IPS-20b (cell line): ENCODE measurements around the gene CLASP1.
"Not testable (repeated sequence)": the region's sequence is repeated elsewhere in the genome, so short reads cannot be mapped to it uniquely, and the experiment has no call there.

Experiments
- H3K27ac ChIP-seq: one replicate; pipeline ENCODE4 v1.5.1; 2013; ENCODE audit warnings: low read length
- H3K27me3 ChIP-seq: 2 replicates; pipeline ENCODE4 v1.6.1; 2013; ENCODE audit warnings: mild to moderate bottlenecking, low read length, inconsistent platforms; ENCODE audit not compliant: insufficient read depth
- H3K36me3 ChIP-seq: 2 replicates; pipeline ENCODE4 v1.6.1; 2013; ENCODE audit warnings: low read depth, mild to moderate bottlenecking, inconsistent platforms, low read length, moderate library complexity; ENCODE audit not compliant: insufficient read depth
- H3K4me1 ChIP-seq: 2 replicates; pipeline ENCODE4 v1.6.1; 2013; ENCODE audit warnings: mild to moderate bottlenecking, control low read depth, inconsistent platforms, low read length, moderate library complexity; ENCODE audit not compliant: insufficient read depth
- H3K4me3 ChIP-seq: 2 replicates; pipeline ENCODE4 v1.5.1; 2013; ENCODE audit warnings: mild to moderate bottlenecking, low read length, inconsistent platforms
- H3K9ac ChIP-seq: 2 replicates; pipeline ENCODE4 v1.6.1; 2013; ENCODE audit warnings: low read depth, mild to moderate bottlenecking, inconsistent platforms, low read length, moderate library complexity
- H3K9me3 ChIP-seq: 2 replicates; pipeline ENCODE4 v1.6.1; 2013; ENCODE audit warnings: mild to moderate bottlenecking, low read depth, low read length, inconsistent platforms; ENCODE audit not compliant: insufficient read depth

Gene CLASP1

DNA sequence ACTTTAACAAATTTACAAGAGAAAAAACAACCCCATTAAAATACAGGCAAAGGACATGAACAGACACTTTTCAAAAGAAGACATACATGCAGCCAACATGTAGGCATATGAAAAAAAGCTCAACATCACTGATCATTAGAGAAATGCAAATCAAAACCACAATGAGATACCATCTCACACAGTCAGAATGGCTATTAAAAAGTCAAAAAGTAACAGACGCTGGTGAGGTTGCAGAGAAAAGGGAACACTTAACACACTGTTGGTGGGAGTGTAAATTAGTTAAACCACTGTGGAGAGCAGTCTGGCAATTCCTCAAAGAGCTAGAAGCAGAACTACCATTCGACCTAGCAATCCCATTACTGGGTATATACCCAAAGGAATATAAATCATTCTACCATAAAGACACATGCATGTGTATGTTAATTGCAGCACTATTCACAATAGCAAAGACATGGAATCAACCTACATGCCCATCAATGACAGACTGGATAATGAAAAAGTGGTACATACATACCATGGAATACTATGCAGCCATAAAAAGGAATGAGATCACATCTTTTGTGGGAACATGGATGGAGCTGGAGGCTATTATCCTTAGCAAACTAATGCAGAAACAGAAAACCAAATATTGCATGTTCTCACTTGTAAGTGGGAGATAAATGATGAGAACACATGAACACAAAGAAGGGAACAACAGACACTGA lies 96.6 kb downstream of the CLASP1 start:
- H3K36me3 ChIP-seq, H3K27me3 ChIP-seq, H3K9me3 ChIP-seq, H3K4me3 ChIP-seq, H3K9ac ChIP-seq, H3K27ac ChIP-seq: not testable (repeated sequence)
- peaks cover 13% of the 10 kb centered on the region for H3K4me1 ChIP-seq

DNA sequence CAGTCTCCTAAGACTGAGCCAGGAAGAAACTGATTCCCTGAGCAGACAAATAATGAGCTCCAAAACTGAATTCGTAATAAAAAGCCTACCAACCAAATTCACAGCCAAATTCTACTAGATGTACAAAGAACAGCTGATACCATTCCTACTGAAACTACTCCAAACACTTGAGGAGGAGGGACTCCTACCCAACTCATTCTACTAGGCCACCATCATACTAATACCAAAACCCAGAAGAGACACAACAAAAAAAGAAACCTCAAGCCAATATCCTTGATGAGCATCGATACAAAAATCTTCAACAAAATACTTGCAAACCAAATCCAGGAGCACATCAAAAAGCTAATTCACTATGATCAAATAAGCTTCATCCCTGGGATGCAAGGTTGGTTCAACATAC lies 98.6 kb downstream of the CLASP1 start:
- H3K27ac ChIP-seq: no peak overlapping the region
- H3K36me3 ChIP-seq: no peaks in the 10 kb centered on the region
- H3K4me1 ChIP-seq: peaks cover 7% of the 10 kb centered on the region; the same call in 1 of the 2 replicates
- H3K9me3 ChIP-seq: no peaks in the 10 kb centered on the region; the same call in 1 of the 2 replicates
- H3K27me3 ChIP-seq: no peaks in the 10 kb centered on the region
- no peak overlapping the region for H3K4me3 ChIP-seq
- H3K9ac ChIP-seq: no peak overlapping the region

DNA sequence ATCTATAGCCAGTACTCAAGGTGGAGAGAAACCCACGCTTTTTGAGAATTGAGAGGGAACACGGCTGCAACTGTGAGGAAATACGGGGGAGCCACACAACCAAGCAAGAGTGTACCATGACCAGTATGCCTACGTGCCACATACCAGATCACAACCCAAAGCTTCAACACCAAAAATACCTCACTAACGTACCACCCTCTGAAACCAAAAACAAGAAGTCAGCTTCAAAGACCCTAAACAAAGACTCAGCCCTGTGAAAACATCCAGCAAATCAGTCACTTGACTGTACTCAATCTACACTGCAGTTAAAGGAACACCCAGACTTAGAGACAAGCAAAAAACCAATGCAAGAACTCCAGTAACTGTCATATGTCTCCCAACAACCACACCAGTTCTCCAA lies 101.6 kb downstream of the CLASP1 start:
- Histone ChIP-seq H3K27me3 (no peaks in the 10 kb centered on the region), H3K9ac (no peak overlapping the region), H3K9me3 (no peaks in the 10 kb centered on the region; the same call in 1 of the 2 replicates), H3K27ac (no peak overlapping the region), H3K4me3 (no peak overlapping the region), H3K36me3 (no peaks in the 10 kb centered on the region), H3K4me1 (peaks cover 12% of the 10 kb centered on the region; the same call in 1 of the 2 replicates)

DNA sequence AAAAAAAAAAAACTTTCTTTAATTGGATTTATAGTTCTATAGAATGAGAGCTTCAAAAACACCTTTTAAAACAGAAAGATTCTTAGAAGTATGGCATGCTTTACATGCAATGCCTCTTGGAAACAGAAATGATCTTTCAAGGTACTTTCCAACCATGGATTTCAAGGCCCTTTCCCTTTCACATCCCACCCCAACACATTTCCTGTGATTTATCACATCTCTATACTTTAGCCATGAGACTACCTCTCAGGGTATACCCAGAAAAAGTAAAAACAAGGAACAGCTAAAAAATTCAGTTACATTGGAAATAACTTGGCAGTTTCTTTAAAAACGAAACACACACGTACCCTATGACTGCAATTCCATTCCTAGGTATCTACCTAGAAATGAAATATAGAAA lies 103.3 kb downstream of the CLASP1 start:
- Histone ChIP-seq H3K27me3 (no peaks in the 10 kb centered on the region), H3K4me3 (no peak overlapping the region), H3K9ac (no peak overlapping the region), H3K27ac (no peak overlapping the region), H3K36me3 (no peaks in the 10 kb centered on the region), H3K9me3 (no peaks in the 10 kb centered on the region; the same call in 1 of the 2 replicates), H3K4me1 (0 out of 2 replicates have a peak, but pooled peaks cover 5% of the 10 kb centered on the region)

DNA sequence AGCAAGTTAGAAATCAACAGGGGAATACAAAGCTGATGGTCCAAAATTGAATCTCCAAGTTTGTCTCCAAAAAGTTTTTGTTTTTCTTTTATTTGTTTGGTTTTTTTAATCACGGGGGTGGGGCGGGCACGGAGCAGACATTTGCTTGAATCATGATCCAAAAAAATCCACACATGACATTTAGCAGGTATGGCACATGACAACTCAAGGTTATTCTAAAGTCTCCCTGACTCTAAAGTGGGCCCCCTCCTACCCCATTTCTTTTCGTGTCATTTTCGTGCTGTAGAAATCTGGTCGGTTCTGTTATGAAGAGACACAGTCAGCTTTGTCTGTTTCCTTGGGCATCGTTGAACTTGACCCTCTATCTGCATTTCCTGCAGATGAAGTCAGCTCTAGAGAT lies 104.0 kb downstream of the CLASP1 start:
- Histone ChIP-seq H3K27ac (no peak overlapping the region), H3K36me3 (no peaks in the 10 kb centered on the region), H3K4me1 (0 out of 2 replicates have a peak, but pooled peaks cover 5% of the 10 kb centered on the region), H3K9me3 (no peaks in the 10 kb centered on the region; the same call in 1 of the 2 replicates), H3K9ac (no peak overlapping the region), H3K4me3 (no peak overlapping the region), H3K27me3 (no peaks in the 10 kb centered on the region)

DNA sequence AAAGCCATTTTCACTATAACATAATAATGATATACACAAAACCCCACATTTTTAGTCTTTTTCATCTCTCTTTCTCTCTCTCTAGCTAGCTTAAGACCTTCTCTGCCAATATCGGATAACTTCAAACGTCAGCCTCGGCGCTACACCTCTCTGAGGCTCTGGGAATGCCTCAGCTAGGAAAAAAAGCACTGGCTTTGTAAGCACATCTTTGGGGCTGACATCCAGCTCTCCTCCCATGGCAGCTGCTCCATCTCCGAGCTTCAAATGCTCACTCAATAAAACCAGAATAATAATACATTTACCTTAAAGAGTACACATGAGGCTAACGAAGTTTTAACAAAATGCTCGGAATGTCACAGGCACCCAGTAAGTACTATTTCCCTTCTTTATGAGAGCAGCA lies 107.8 kb downstream of the CLASP1 start:
- Histone ChIP-seq H3K9ac (no peak overlapping the region), H3K27me3 (no peaks in the 10 kb centered on the region), H3K4me3 (no peak overlapping the region), H3K27ac (no peak overlapping the region), H3K36me3 (no peaks in the 10 kb centered on the region), H3K4me1 (0 out of 2 replicates have a peak, but pooled peaks cover 5% of the 10 kb centered on the region), H3K9me3 (no peaks in the 10 kb centered on the region)

DNA sequence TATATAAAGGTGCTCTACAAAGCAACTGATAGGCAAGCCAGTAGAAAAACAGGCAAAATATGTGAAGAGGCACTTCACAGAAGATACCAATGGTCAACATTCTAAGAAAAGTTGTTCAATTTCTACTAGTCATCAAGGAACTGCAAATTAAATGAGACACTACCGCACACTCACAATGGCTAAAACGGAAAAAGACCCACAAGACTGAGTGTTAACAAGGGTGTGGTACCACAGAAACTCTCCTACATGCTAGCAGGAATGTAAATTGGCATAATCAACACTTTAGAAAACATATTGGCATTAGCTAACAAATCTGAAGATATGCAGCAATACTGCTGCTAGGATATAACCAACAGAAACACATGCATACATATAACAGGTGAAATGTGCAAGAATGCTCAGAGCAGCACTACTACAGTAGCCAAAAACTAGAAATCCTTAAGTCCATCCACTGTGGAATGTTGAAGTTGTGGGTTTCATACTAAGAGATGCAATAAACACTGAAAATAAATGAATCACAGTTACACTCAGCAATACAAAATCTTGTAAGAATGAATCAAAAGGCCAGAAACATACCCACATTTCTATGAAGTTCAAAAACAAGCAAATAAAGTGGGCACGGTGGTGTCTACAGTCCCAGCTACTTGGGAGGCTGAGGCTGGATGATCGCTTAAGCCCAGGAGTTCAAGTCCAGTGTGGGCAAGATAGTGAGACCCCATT lies 109.4 kb downstream of the CLASP1 start:
- Histone ChIP-seq H3K9ac (no peak overlapping the region), H3K36me3 (no peaks in the 10 kb centered on the region), H3K4me1 (0 out of 2 replicates have a peak, but pooled peaks cover 5% of the 10 kb centered on the region), H3K27me3 (no peaks in the 10 kb centered on the region), H3K4me3 (no peak overlapping the region), H3K27ac (no peak overlapping the region), H3K9me3 (no peaks in the 10 kb centered on the region)

DNA sequence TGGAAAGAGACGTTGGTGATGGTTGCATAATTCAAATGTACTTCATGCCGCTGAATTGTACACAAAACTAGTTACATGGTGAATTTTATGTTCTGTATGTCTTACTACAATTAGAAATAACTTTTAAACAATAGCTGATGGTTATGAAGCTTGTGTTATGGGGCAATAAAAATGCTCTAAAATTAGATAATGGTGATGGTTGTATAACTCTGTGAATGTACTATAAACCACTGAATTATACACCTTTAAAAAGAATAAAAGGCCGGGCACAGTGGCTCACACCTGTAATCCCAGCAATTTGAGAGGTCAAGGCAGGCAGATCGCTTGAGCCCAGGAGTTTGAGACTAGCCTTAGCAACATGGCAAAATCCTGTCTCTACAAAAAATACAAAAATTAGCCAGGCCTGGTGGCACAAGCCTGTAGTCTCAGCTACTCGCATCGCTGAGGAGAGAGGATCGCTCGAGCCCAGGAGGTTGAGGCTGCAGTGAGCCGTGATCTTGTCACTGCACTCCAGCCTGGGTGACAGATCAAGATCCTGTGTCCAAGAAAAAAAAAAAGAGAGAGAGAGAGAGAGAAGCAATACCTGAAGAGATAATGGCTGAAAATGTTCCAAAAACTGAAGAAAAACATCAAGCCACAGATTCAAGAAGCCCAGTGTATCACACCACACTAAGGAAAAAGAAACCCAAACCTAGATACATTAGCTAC lies 112.3 kb downstream of the CLASP1 start:
- Histone ChIP-seq H3K9me3 (no peaks in the 10 kb centered on the region), H3K4me3 (no peak overlapping the region), H3K9ac (no peak overlapping the region), H3K27ac (no peak overlapping the region), H3K36me3 (no peaks in the 10 kb centered on the region), H3K27me3 (no peaks in the 10 kb centered on the region), H3K4me1 (peaks cover 3% of the 10 kb centered on the region)

DNA sequence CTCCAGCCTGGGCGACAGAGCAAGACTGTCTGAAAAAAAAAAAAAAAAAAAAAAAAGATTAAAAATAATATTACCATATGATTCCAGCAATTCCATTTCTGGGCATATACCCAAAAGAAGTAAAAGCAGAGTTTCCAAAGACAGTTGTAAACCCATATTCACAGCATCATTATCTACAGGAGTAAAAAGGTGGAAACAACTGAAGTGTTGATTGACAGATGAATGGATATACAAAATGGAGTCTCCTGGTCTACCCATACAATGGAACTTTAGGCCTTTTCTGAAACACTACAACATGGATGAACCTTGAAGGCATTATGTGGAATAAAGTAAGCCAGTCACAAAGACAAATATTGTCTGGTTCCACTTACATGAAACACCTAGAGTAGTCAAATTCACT lies 112.9 kb downstream of the CLASP1 start:
- Histone ChIP-seq H3K27me3 (no peaks in the 10 kb centered on the region), H3K4me1 (peaks cover 3% of the 10 kb centered on the region), H3K36me3 (no peaks in the 10 kb centered on the region), H3K27ac (no peak overlapping the region), H3K9me3 (no peaks in the 10 kb centered on the region), H3K9ac (no peak overlapping the region), H3K4me3 (no peak overlapping the region)

DNA sequence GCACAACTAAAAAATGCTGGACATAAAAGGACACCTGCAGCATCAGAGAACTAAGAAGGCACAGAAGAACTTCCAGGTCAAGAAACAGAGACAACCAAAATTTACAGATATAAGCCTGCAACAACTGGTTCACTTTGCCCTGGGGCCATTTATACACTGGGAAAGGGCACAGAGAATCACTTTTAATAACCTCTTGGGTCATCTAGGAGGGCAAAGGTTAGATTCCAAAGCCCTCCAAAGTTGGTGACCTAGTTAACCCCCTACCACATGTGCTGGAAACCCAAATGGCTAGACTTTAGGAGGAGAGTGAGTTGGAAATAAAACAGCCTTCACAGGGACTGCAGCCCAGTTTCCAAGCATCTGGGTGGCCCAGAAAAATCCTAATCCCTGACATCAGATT lies 115.3 kb downstream of the CLASP1 start:
- no peak overlapping the region for H3K9ac ChIP-seq

DNA sequence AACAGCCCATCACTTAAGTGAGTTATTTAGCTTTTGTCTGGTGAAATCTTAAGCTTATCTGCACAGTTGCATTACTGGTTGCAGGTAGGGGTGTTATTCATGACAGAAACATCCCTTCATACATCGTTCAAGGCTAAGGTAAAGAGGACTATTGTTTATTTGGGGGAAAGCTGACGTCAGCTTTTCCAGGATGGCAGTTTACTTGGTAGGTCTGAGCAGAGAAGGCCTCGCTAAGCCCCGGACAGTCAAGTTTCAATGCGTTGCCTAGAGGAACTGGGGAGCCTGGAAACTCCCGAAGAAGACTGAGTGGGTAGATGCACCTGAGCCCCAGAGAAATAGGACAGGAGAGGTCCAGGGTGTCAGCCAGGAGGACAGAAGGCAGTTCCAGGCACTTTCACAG lies 116.4 kb downstream of the CLASP1 start:
- Histone ChIP-seq H3K4me3 (no peak overlapping the region), H3K4me1 (peaks cover 10% of the 10 kb centered on the region), H3K27ac (no peak overlapping the region), H3K36me3 (0 out of 2 replicates have a peak, but pooled peaks cover 1% of the 10 kb centered on the region), H3K27me3 (no peaks in the 10 kb centered on the region), H3K9ac (no peak overlapping the region), H3K9me3 (no peaks in the 10 kb centered on the region)

More for the DNA sequence above, 115.3 kb downstream of the CLASP1 start:
- H3K9me3 ChIP-seq: no peaks in the 10 kb centered on the region
- H3K36me3 ChIP-seq: no peaks in the 10 kb centered on the region
- H3K4me3 ChIP-seq: no peak overlapping the region
- H3K27me3 ChIP-seq: no peaks in the 10 kb centered on the region
- no peak overlapping the region for H3K27ac ChIP-seq
- peaks cover 10% of the 10 kb centered on the region for H3K4me1 ChIP-seq
